ENCODE data around the gene OR5L1. TPM values are rescaled to one million over a fixed set of nuclear protein-coding genes. Genes with fewer than 3 reads are reported as not detected.

Gene OR5L1
- total RNA-seq, 1 experiment from 2014 or later, result not detected

- no peak within 1 kb of the TSS for H3K27ac Mint-ChIP-seq
- no peak within 1 kb of the TSS for H3K4me3 Mint-ChIP-seq
- peaks cover 46% of the 10 kb centered on the region for H3K36me3 Mint-ChIP-seq
- ChIA-PET POLR2A (no interaction called here), CTCF (no interaction called here)
- H3K9me3 Mint-ChIP-seq, result peaks cover 75% of the 10 kb centered on the region
- TF ChIP-seq AFF4 (CRISPR knock-in tag; IDR thresholded peaks at IDR 0.05; ENCODE audit: borderline replicate concordance), result no peak
- TF ChIP-seq, protein P1, sequence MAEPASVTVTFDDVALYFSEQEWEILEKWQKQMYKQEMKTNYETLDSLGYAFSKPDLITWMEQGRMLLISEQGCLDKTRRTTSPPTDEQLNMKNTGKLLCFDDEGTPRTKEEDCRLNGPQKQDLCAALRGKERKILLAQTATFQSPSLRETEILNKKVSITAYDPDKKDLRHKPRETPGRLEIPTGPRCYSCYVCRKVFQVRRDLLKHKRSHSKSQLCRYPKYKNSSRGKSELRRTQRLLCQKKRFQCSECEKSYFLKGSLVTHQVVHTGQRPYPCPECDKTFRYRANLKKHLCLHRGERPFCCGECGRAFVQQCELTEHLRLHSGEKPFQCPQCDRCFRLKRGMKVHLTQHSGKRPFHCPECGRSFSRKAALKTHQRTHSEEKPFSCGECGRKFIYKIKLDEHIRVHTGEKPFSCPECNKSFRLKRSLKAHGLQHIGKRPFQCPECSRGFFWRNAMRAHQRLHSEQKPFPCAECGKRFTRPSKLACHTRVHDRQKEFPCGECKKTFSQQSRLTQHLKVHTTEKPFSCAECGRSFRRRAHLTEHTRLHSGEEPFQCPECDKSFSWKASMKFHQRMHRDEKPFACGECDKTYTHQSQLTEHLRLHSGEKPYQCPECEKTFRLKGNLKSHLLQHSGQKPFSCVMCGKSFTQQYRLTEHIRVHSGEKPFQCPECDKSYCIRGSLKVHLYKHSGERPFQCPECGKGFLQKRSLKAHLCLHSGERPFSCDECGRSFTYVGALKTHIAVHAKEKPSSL (CRISPR knock-in tag; conservative IDR thresholded peaks at IDR 0.05), result no peak
- no peak for TF ChIP-seq CBFB (CRISPR knock-in tag; IDR thresholded peaks at IDR 0.05; ENCODE audit: low read depth)
- no peak for TF ChIP-seq GABPB1 (CRISPR knock-in tag; IDR thresholded peaks at IDR 0.05)
- TF ChIP-seq NFYB (CRISPR knock-in tag; conservative IDR thresholded peaks at IDR 0.05; ENCODE audit: low read depth), result no peak
- no peak for TF ChIP-seq TEAD4 (CRISPR knock-in tag; IDR thresholded peaks at IDR 0.05)
- no peak for TF ChIP-seq ZBTB21 (CRISPR knock-in tag; IDR thresholded peaks at IDR 0.05; ENCODE audit: borderline replicate concordance)
- no peak for TF ChIP-seq GTF2I (CRISPR knock-in tag; conservative IDR thresholded peaks at IDR 0.05)
- no peak for TF ChIP-seq E2F4 (CRISPR knock-in tag; IDR thresholded peaks at IDR 0.05; ENCODE audit: borderline replicate concordance, low read depth)
- TF ChIP-seq, protein P2, sequence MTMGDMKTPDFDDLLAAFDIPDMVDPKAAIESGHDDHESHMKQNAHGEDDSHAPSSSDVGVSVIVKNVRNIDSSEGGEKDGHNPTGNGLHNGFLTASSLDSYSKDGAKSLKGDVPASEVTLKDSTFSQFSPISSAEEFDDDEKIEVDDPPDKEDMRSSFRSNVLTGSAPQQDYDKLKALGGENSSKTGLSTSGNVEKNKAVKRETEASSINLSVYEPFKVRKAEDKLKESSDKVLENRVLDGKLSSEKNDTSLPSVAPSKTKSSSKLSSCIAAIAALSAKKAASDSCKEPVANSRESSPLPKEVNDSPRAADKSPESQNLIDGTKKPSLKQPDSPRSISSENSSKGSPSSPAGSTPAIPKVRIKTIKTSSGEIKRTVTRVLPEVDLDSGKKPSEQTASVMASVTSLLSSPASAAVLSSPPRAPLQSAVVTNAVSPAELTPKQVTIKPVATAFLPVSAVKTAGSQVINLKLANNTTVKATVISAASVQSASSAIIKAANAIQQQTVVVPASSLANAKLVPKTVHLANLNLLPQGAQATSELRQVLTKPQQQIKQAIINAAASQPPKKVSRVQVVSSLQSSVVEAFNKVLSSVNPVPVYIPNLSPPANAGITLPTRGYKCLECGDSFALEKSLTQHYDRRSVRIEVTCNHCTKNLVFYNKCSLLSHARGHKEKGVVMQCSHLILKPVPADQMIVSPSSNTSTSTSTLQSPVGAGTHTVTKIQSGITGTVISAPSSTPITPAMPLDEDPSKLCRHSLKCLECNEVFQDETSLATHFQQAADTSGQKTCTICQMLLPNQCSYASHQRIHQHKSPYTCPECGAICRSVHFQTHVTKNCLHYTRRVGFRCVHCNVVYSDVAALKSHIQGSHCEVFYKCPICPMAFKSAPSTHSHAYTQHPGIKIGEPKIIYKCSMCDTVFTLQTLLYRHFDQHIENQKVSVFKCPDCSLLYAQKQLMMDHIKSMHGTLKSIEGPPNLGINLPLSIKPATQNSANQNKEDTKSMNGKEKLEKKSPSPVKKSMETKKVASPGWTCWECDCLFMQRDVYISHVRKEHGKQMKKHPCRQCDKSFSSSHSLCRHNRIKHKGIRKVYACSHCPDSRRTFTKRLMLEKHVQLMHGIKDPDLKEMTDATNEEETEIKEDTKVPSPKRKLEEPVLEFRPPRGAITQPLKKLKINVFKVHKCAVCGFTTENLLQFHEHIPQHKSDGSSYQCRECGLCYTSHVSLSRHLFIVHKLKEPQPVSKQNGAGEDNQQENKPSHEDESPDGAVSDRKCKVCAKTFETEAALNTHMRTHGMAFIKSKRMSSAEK (CRISPR knock-in tag; IDR thresholded peaks at IDR 0.05; ENCODE audit: borderline replicate concordance), result no peak
- no peak for TF ChIP-seq MXD4 (CRISPR knock-in tag; IDR thresholded peaks at IDR 0.05; ENCODE audit: borderline replicate concordance)
- no peaks in the 10 kb centered on the region for H3K4me1 Mint-ChIP-seq
- peaks cover 8% of the 10 kb centered on the region; the same call in 1 of the 2 replicates for H3K27me3 Mint-ChIP-seq (ENCODE audit: low read depth)
- DNase-seq (ENCODE audit: low spot score), result no peak
- ATAC-seq, result no peak
These were observed 15.8 kb downstream of the OR5L1 start, which contains the start of gene OR5L2 for GRCh38 chr11:55826919-55827318. OR5L2 (plus strand) TSS chr11:55827219; CDS start chr11:55827219, 0 bp downstream.

DNA sequence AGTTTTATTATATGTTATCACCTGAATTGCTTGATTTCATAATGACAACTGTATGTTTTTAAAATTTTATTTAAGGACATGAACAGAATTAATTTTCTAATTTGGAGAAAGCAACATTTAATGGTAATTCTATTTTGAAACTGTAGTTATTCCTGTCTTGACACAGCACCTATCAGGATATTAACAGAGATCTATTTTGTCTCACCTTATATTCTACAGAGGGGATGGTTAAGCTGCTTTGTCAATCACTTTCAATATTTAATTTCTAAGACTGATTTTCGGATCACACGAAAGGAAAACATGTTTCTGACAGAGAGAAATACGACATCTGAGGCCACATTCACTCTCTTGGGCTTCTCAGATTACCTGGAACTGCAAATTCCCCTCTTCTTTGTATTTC is 27.3 kb downstream of the OR5L1 start, which contains the start of gene OR5D16:
Gene OR5D16 (plus strand): TSS at position 301 of the 400 bp plus-strand sequence. CDS start 0 bp downstream, at position 301.
- Mint-ChIP-seq H3K9me3 (peaks cover 77% of the 10 kb centered on the region), H3K27me3 (ENCODE audit: low read depth) (peaks cover 12% of the 10 kb centered on the region), H3K4me1 (no peaks in the 10 kb centered on the region), H3K36me3 (peaks cover 62% of the 10 kb centered on the region), H3K4me3 (no peak within 1 kb of the TSS), H3K27ac (no peak within 1 kb of the TSS)
- CTCF ChIA-PET, result no interaction called here
- no peak for DNase-seq (ENCODE audit: low spot score)
- no peak for ATAC-seq
- POLR2A ChIA-PET, result no interaction called here
- TF ChIP-seq FOXK1 (CRISPR knock-in tag; IDR thresholded peaks at IDR 0.05), result no peak
- TF ChIP-seq TCF7 (CRISPR knock-in tag; IDR thresholded peaks at IDR 0.05; ENCODE audit: low read depth), result no peak
- no peak for TF ChIP-seq RELA (CRISPR knock-in tag; IDR thresholded peaks at IDR 0.05; ENCODE audit: borderline replicate concordance)
- TF ChIP-seq GTF2I (CRISPR knock-in tag; conservative IDR thresholded peaks at IDR 0.05), result no peak
- no peak for TF ChIP-seq JUN (CRISPR knock-in tag; IDR thresholded peaks at IDR 0.05)
- no peak for TF ChIP-seq MLX (CRISPR knock-in tag; IDR thresholded peaks at IDR 0.05)
- TF ChIP-seq, protein P3, sequence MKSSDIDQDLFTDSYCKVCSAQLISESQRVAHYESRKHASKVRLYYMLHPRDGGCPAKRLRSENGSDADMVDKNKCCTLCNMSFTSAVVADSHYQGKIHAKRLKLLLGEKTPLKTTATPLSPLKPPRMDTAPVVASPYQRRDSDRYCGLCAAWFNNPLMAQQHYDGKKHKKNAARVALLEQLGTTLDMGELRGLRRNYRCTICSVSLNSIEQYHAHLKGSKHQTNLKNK (CRISPR knock-in tag; IDR thresholded peaks at IDR 0.05), result no peak
- TF ChIP-seq TP53 (CRISPR knock-in tag; IDR thresholded peaks at IDR 0.05), result no peak
- no peak for TF ChIP-seq RORB (CRISPR knock-in tag; IDR thresholded peaks at IDR 0.05)
- TF ChIP-seq, protein P4, sequence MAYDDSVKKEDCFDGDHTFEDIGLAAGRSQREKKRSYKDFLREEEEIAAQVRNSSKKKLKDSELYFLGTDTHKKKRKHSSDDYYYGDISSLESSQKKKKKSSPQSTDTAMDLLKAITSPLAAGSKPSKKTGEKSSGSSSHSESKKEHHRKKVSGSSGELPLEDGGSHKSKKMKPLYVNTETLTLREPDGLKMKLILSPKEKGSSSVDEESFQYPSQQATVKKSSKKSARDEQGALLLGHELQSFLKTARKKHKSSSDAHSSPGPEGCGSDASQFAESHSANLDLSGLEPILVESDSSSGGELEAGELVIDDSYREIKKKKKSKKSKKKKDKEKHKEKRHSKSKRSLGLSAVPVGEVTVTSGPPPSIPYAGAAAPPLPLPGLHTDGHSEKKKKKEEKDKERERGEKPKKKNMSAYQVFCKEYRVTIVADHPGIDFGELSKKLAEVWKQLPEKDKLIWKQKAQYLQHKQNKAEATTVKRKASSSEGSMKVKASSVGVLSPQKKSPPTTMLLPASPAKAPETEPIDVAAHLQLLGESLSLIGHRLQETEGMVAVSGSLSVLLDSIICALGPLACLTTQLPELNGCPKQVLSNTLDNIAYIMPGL (CRISPR knock-in tag; IDR thresholded peaks at IDR 0.05), result no peak
- no peak for TF ChIP-seq ZNF121 (CRISPR knock-in tag; IDR thresholded peaks at IDR 0.05)
- TF ChIP-seq NFATC4 (CRISPR knock-in tag; IDR thresholded peaks at IDR 0.05), result no peak

Measured in WTC11 (cell line).